OCI-LY3 (cell line): ENCODE data around the gene ABL2.

Experiments used
- H2AFZ ChIP-seq: fragments of 200-600, 300-600 bp; shearing (Covaris generic); 2 replicates; pipeline ENCODE4 v1.6.0; 2014; ENCODE audit warnings: antibody characterized with exemption, low read depth, low read length
- H3K27ac ChIP-seq: fragments of 200-600, 300-600 bp; sonication (generic); 2 replicates; pipeline ENCODE4 v1.5.1; 2014; ENCODE audit warnings: mild to moderate bottlenecking, low read length, moderate library complexity, mixed read lengths
- H3K27me3 ChIP-seq: fragments of 200-600, 300-600 bp; sonication (generic); 2 replicates; pipeline ENCODE4 v1.6.1; 2014; ENCODE audit warnings: low read depth, low read length, mixed read lengths
- H3K36me3 ChIP-seq: fragments of 200-600, 300-600 bp; sonication (generic); replicated peaks from 2 replicates; pipeline ENCODE3; 2014; ENCODE audit warnings: low read depth, low read length, mixed read lengths
- H3K4me1 ChIP-seq: fragments of 300-600, 200-600 bp; sonication (generic); 2 replicates; pipeline ENCODE4 v1.6.1; 2014; ENCODE audit warnings: low read length, mixed read lengths
- H3K4me2 ChIP-seq: fragments of 200-600, 300-600 bp; sonication (generic); 2 replicates; pipeline ENCODE4 v1.6.1; 2014; ENCODE audit warnings: low read length, mixed read lengths
- H3K4me3 ChIP-seq: fragments of 300-600, 200-600 bp; sonication (generic); 2 replicates; pipeline ENCODE4 v1.5.1; 2014; ENCODE audit warnings: antibody characterized with exemption, mild to moderate bottlenecking, low read length, moderate library complexity
- H3K79me2 ChIP-seq: fragments of 300-600, 200-600 bp; shearing (Covaris generic); 2 replicates; pipeline ENCODE4 v1.6.1; 2014; ENCODE audit warnings: mild to moderate bottlenecking, low read length, mixed read lengths
- H3K9ac ChIP-seq: fragments of 300-600, 200-600 bp; shearing (Covaris generic); 2 replicates; pipeline ENCODE4 v1.6.0; 2014; ENCODE audit warnings: mild to moderate bottlenecking, low read length, moderate library complexity
- H3K9me3 ChIP-seq: fragments of 200-600, 300-600 bp; shearing (Covaris generic); 2 replicates; pipeline ENCODE4 v1.6.1; 2014; ENCODE audit warnings: low read length, mixed read lengths; ENCODE audit not compliant: insufficient read depth
- H4K20me1 ChIP-seq: fragments of 200-600, 300-600 bp; sonication (generic); 2 replicates; pipeline ENCODE4 v1.6.1; 2016; ENCODE audit warnings: low read length, mixed read lengths; ENCODE audit not compliant: insufficient read depth
- CTCF ChIP-seq: fragments of 200-600, 300-600 bp; sonication (generic); IDR thresholded peaks from 2 replicates; pipeline ENCODE4 v1.5.1; 2014; ENCODE audit warnings: antibody characterized with exemption, low read length, low read depth
- EZH2phosphoT487 ChIP-seq: fragments of 200-600 bp; shearing (Covaris generic); IDR thresholded peaks from 2 replicates; pipeline ENCODE4 v1.6.1; 2018; ENCODE audit warnings: antibody characterized with exemption, mixed run types, low read depth

Gene ABL2

GRCh38 chr1:179166663-179167417 is 62.6 kb downstream of the ABL2 start:
- no peak for TF ChIP-seq CTCF
- TF ChIP-seq EZH2phosphoT487, result no peak
- Histone ChIP-seq H3K4me3 (no peak overlapping the region), H3K9me3 (no peaks in the 10 kb centered on the region), H3K4me1 (peaks cover 15% of the 10 kb centered on the region), H2AFZ (no peak overlapping the region), H3K4me2 (peak overlapping the region; percentile 37), H3K9ac (no peak overlapping the region), H3K36me3 (no peaks in the 10 kb centered on the region), H3K79me2 (peaks cover 30% of the 10 kb centered on the region), H3K27me3 (no peaks in the 10 kb centered on the region), H4K20me1 (peaks cover 13% of the 10 kb centered on the region), H3K27ac (no peak overlapping the region)

GRCh38 chr1:179164494-179164893 is 65.0 kb downstream of the ABL2 start:
- Histone ChIP-seq H2AFZ (no peak overlapping the region), H3K4me1 (peaks cover 15% of the 10 kb centered on the region), H3K79me2 (peaks cover 31% of the 10 kb centered on the region), H3K9ac (no peak overlapping the region), H3K27ac (no peak overlapping the region), H3K9me3 (no peaks in the 10 kb centered on the region), H3K4me3 (no peak overlapping the region), H3K4me2 (no peak overlapping the region), H3K27me3 (no peaks in the 10 kb centered on the region), H4K20me1 (peaks cover 13% of the 10 kb centered on the region), H3K36me3 (no peaks in the 10 kb centered on the region)
- TF ChIP-seq EZH2phosphoT487, result no peak
- TF ChIP-seq CTCF, result no peak

GRCh38 chr1:179156708-179157107 is 72.8 kb downstream of the ABL2 start:
- peaks cover 52% of the 10 kb centered on the region for H3K79me2 ChIP-seq
- H3K4me3 ChIP-seq, result no peak overlapping the region
- H2AFZ ChIP-seq, result no peak overlapping the region
- no peak overlapping the region for H3K9ac ChIP-seq
- no peaks in the 10 kb centered on the region for H3K9me3 ChIP-seq
- H4K20me1 ChIP-seq, result peaks cover 20% of the 10 kb centered on the region; the same call in 1 of the 2 replicates
- TF ChIP-seq CTCF (no peak), EZH2phosphoT487 (no peak)
- H3K4me1 ChIP-seq, result peaks cover 11% of the 10 kb centered on the region
- no peak overlapping the region for H3K4me2 ChIP-seq
- no peaks in the 10 kb centered on the region for H3K27me3 ChIP-seq
- peaks cover 3% of the 10 kb centered on the region for H3K36me3 ChIP-seq
- H3K27ac ChIP-seq, result no peak overlapping the region

GRCh38 chr1:179156026-179156425 is 73.5 kb downstream of the ABL2 start:
- TF ChIP-seq CTCF (no peak), EZH2phosphoT487 (no peak)
- Histone ChIP-seq H3K4me3 (no peak overlapping the region), H3K9ac (no peak overlapping the region), H2AFZ (no peak overlapping the region), H3K4me2 (no peak overlapping the region), H3K27ac (no peak overlapping the region), H4K20me1 (peaks cover 20% of the 10 kb centered on the region; the same call in 1 of the 2 replicates), H3K36me3 (peaks cover 3% of the 10 kb centered on the region), H3K4me1 (peaks cover 11% of the 10 kb centered on the region), H3K27me3 (no peaks in the 10 kb centered on the region), H3K79me2 (peaks cover 45% of the 10 kb centered on the region), H3K9me3 (no peaks in the 10 kb centered on the region)
